Activated naive CD4-positive, alpha-beta T cell treated with anti-CD3 and anti-CD28 coated beads, Interleukin-2, amount 50 U/mL, for 72 hours (primary cell): ENCODE measurements around the gene SEC22C. TPM values are rescaled to one million over a fixed set of nuclear protein-coding genes. Genes with fewer than 3 reads are reported as not detected.

Experiments used
- ATAC-seq, 2 donors: fragments of 150-1000 bp; cut with Tn5 transposase; 2 replicates each; pipeline ENCODE4 v1.10.0; 2021; ENCODE audit warnings: mild to moderate bottlenecking in 2 of 2, moderate library complexity in 2 of 2
- DNase-seq, 2 donors: peaks; one replicate each; pipeline ENCODE4 v3.0.0; 2021 to 2022; ENCODE audit warnings: low spot score in 2 of 2
- H3K27ac Mint-ChIP-seq, 2 donors: one replicate each; pipeline ENCODE4 v1.8.0; 2022; ENCODE audit warnings: mild to moderate bottlenecking in 2 of 2, mixed read lengths in 2 of 2
- H3K36me3 Mint-ChIP-seq, 2 donors: one replicate each; pipeline ENCODE4 v1.8.0; 2022; ENCODE audit warnings: mixed read lengths in 2 of 2
- H3K9me3 Mint-ChIP-seq, 2 donors: one replicate each; pipeline ENCODE4 v1.8.0; 2022; ENCODE audit warnings: mixed read lengths in 2 of 2
- total RNA-seq, 2 donors: library from RNA; stranded (reverse); gene quantifications; one replicate each; pipeline ENCODE4 v1.2.3, GENCODE V29; 2022

Gene SEC22C
- total RNA-seq, 2 donors from 2014 or later = 37.6 to 42.3 TPM

DNA sequence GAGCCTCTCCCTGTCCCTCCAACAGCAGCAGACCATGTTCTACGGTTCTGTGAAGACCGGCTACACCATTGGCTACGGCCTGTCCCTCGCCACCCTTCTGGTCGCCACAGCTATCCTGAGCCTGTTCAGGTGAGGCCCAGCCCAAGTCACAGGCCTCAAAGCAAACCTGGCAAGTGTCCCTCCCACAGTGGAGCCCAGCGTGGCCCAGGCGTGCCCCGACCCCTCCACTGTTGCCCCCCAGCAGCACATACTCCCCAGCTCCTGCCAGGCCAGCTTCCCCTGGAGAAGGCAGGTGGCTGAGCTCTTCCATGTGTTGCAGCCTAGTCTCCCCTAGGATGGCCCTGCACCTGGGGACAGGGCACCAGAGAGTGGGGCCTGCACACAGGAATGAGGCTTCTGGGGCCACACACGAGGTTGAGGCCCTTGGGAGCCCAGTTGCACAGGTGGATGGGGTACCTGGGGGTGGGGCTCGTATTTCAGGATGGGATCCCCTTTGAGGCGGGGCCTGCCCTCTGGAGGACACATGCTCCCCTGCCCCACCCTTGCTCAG is 54.3 kb downstream of the SEC22C start:
- Mint-ChIP-seq H3K27ac (peak overlapping the region; percentile 69 to 90), H3K9me3 (peaks cover 0 to 4% of the 10 kb centered on the region in 2 donors), H3K36me3 (peaks cover 0 to 5% of the 10 kb centered on the region in 2 donors)
- ATAC-seq = no peak
- DNase-seq = no peak

DNA sequence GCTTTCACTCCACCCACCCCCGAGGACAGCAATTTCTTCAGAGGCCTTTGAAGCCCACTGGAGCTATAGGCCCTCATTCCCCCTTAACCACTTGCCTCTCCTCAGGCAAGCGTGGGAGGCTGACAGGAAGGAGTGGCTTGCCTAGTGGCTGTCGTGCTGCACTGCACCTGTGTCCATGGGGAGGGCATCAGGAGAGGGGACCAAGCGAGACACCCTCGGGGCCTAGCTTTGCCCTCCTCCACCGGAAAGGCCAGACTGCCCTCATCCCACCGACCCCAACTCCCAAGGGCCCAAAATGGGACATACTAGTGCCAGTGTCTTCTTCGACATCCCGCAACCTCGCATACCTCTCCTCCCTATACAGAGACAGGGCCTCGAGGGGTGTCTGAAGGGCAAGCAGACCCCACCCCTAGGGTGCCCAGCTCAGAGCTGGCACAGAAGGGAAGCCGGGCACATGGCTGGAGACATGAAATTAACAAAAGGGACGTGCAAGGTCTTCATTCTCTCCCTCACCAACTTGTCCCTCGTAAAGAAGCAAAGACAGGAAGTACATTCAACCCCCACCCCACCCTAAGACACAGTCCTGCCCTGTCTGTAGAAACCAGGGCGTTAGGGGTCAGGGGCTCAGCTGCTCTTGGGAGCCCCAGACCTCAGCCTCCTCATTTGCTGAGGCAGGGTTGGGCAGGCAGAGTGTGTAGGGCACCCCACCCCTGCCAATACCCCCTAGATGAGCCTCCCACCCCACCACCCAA is 55.0 kb downstream of the SEC22C start:
- Mint-ChIP-seq H3K27ac (peak overlapping the region; percentile 69 to 90), H3K36me3 (peaks cover 0 to 5% of the 10 kb centered on the region in 2 donors), H3K9me3 (peaks cover 0 to 4% of the 10 kb centered on the region in 2 donors)
- DNase-seq (peak in 1 of 2 donors; percentile 47), ATAC-seq (peak; percentile 78 to 89)

DNA sequence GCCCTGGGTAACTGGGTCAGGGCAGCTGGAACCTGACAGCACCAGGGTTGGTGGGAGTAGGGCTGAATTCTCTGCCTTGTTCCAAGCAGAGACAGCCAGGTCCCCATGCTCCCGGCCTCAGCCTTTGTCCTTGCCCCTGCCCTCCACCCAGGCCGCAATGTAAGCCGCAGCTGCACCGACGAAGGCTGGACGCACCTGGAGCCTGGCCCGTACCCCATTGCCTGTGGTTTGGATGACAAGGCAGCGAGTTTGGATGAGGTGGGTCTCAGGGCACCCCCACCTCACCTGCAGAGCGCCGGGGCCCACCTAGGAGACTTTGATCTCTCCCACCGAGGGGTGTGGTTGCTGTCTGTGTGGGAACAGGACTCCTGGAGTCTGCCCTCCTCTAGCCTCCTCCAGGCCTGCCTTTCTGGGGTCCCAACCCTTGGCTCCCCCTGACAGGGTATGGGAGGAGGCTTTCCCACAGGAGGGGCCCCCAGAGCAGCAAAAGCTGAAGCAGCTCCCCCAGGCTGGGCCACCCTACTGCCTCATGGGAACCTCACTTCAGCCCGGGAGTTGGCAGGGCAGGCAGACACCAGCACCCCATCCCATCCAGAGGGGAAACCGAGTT is 55.9 kb downstream of the SEC22C start:
- Mint-ChIP-seq H3K9me3 (peaks cover 0 to 4% of the 10 kb centered on the region in 2 donors), H3K36me3 (peaks cover 0 to 5% of the 10 kb centered on the region in 2 donors), H3K27ac (peak overlapping the region in 1 of 2 donors; percentile 69)
- no peak for DNase-seq
- no peak for ATAC-seq

DNA sequence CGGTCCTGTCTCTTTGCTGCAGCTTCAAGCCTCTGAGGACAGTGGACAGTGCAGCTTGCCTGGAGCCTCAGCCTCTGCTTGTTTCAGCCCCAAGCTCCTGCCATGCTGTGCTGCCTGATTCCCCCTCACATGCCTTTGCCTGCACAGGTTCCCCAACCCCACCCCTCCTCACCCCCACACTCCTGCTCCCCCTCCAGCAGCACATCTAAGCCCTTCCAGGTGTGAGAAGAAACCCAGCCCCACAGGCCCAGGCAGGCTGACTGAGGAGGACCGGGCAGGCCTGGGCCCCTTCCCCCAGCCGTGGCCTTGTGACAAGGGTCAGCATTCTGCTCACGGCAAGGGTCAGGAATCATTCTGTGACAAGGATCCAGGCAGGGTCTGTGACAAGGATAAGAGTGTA is 56.6 kb downstream of the SEC22C start:
- ATAC-seq = no peak
- peaks cover 0 to 2% of the 10 kb centered on the region in 2 donors for H3K9me3 Mint-ChIP-seq
- no peak for DNase-seq
- H3K27ac Mint-ChIP-seq = no peak overlapping the region
- H3K36me3 Mint-ChIP-seq = peaks cover 0 to 5% of the 10 kb centered on the region in 2 donors

DNA sequence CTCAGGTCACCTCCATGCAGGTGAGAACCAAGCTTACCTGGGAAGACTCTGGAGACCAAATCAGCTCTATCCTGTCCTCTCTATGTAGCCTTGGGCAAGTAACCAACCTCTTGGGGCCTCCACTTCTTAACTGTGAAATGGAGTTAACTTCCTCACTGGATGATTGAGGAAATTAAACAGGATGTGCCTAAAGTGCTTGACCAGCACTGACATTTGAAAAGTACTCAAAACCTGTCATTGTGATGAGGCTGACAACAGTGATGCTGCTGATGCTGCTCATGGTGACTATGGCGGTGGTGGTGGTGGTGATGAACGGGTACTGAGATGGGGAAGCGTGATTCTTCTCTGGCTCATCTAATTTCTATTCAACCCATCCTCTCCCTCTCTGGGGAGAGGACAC is 57.0 kb downstream of the SEC22C start:
- ATAC-seq (peak in 1 of 2 donors; percentile 33), DNase-seq (no peak)
- Mint-ChIP-seq H3K36me3 (peaks cover 0 to 5% of the 10 kb centered on the region in 2 donors), H3K27ac (peak overlapping the region in 1 of 2 donors; percentile 48), H3K9me3 (no peaks in the 10 kb centered on the region)

DNA sequence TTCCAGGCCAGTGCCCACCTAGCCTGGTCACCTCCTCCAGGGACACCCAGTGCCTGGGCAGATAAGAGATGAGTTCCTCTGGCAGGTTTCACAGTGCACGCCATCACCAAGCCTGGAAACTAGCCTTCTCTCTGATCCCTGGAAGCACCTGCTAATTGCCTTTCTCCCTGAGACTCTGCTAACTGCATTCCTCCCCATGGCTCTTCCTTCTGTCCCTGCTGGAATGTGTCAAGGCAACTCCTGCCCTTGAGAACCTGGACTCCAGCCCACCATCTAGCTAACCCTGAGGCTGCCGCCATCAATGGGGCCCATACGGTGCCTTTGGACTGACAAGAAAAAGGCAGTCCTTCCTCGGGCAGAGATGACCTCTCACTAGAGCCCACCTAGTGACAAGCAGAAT is 60.9 kb downstream of the SEC22C start:
- no peak for ATAC-seq

DNA sequence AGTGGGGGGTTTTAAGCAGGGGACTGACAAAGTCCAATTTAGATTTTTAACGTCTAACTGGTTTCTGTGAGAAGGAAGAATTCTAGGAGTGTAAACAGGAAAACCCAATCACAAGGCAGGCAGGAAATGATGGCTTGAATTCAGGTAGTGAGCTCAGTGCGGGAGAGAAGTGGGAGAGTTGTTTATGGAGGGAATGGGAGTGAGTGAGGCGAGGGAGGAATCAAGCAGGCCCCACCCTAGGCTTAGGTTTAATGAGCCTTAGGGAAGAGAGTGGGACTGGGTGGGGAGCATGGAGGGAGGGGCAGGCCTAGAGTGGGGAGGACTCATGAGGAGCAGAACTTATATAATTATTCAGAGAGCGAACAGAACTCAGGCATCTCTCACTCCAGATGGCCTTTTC is 61.4 kb downstream of the SEC22C start:
- Mint-ChIP-seq H3K36me3 (no peaks in the 10 kb centered on the region), H3K27ac (peak overlapping the region in 1 of 2 donors; percentile 70), H3K9me3 (no peaks in the 10 kb centered on the region)
- DNase-seq (no peak), ATAC-seq (no peak)

More for the DNA sequence above, 60.9 kb downstream of the SEC22C start:
- no peak for DNase-seq
- Mint-ChIP-seq H3K9me3 (no peaks in the 10 kb centered on the region), H3K27ac (no peak overlapping the region), H3K36me3 (no peaks in the 10 kb centered on the region)

DNA sequence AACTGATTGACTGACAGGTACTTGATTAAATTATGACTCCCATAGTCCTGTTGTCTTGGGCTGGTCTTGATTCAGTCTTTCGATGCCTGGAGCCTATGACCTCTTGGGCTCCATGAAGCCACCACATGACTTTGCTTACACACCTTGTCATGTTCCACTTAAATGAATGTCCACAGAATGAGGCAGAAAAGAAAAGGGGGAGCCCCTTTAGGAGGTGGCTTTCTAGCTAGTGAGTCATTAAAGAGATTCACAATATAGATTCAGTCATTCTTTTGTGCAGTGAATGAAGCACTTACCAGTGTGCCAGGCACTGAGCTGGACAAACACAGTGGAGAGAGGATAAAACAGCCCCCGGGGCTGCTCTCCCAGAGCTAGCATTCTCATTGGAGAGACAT is 62.2 kb downstream of the SEC22C start:
- H3K36me3 Mint-ChIP-seq = no peaks in the 10 kb centered on the region
- H3K27ac Mint-ChIP-seq = peak overlapping the region; percentile 70 to 87
- DNase-seq (no peak), ATAC-seq (peak; percentile 94 to 97)
- no peaks in the 10 kb centered on the region for H3K9me3 Mint-ChIP-seq

DNA sequence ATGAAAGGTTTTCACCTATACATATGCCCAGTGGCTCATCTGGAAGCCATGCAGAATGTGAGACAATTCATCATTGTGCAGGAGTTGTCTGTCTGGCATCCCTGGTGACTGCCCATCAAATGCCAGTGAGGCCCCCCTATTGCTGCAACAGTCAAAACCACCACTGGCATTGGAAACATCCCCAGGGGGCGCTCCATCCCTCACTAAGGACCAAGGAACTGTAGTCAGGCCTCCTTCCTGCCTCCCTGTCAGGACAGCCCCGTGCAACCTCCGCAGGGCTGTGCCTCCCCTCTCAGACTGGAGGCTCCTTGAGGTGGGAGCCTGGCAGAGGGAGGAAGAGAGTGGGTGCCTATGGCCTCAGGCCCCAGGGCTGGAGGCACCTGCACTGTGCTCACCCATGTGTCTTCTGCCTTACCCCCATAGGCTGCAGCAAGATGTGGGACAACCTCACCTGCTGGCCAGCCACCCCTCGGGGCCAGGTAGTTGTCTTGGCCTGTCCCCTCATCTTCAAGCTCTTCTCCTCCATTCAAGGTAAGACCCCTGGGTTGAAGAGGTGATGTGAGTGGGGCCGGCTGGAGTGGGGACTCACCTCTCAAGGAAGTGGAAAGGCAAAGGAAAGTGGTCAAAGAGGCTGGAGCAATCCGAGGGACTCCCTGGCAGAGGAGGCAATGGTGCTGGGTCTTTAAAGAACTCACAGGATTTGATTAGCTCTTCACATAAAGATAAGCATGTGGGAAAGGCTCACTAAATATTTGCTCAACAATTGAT is 62.8 kb downstream of the SEC22C start:
- H3K27ac Mint-ChIP-seq = peak overlapping the region; percentile 70 to 87
- H3K9me3 Mint-ChIP-seq = no peaks in the 10 kb centered on the region
- H3K36me3 Mint-ChIP-seq = no peaks in the 10 kb centered on the region
- ATAC-seq = no peak
- DNase-seq = no peak

DNA sequence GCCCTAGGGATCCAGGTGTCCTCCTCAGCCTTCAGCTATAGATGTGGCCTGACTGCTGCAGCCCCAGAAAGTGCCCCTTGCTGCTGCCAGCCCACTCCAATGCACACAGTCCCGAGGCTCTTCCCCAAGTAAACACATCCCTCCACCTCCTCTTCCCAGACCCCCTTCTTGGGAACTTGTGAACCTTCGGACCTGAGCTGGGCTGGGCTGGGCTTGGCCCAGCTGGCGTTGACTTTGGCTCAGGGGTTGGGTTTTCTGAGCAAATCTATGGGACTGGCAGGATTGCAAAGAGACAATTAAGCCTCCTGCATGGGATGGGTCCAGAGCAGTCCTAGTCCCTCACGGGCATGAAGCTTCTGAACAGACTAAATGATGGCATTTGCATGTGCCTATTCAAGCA is 64.7 kb downstream of the SEC22C start:
- DNase-seq (no peak), ATAC-seq (no peak)
- H3K27ac Mint-ChIP-seq = no peak overlapping the region
- H3K9me3 Mint-ChIP-seq = no peaks in the 10 kb centered on the region
- no peaks in the 10 kb centered on the region for H3K36me3 Mint-ChIP-seq

DNA sequence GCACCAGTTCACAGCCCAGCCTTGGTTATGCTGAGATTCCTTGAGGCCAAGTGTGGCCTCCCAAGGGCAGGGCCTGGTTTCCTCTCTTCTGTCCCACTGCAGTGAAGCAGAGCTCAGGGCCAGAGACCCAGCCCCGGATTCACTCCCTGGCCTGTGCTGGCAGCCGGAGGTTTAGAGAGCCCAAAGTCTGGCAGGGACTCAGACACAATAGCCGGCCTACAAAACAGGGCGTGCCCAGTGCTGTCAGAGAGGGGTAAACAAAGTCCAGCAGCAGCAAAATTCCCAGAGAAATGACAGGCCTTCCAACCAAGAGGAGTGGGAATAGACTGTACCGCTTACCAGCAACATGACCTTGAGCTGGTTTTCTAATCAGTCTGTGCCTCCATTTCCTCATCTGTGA is 65.3 kb downstream of the SEC22C start:
- H3K27ac Mint-ChIP-seq = peak overlapping the region in 1 of 2 donors; percentile 36
- H3K9me3 Mint-ChIP-seq = no peaks in the 10 kb centered on the region
- ATAC-seq (no peak), DNase-seq (no peak)
- H3K36me3 Mint-ChIP-seq = no peaks in the 10 kb centered on the region

DNA sequence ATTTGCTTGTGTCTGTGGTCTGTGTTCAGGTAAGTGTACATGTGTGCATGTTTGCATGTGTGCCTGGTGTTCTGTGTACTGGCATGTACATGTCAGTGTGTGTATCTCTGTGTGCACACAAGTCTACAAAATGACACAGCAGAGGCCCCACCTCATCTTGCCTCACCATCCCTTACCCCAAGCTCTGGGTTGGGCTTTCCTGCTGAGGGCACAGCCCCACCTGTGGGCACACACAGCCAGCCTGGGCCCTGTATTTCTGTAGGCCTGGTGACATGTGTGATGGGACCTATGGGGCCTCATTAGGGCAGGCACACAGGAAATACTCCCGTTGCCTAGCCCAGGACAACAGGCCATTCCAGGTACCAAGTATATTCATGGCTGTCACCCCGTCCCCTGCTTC is 65.8 kb downstream of the SEC22C start:
- Mint-ChIP-seq H3K36me3 (no peaks in the 10 kb centered on the region), H3K27ac (peak overlapping the region in 1 of 2 donors; percentile 36), H3K9me3 (no peaks in the 10 kb centered on the region)
- ATAC-seq (no peak), DNase-seq (no peak)

DNA sequence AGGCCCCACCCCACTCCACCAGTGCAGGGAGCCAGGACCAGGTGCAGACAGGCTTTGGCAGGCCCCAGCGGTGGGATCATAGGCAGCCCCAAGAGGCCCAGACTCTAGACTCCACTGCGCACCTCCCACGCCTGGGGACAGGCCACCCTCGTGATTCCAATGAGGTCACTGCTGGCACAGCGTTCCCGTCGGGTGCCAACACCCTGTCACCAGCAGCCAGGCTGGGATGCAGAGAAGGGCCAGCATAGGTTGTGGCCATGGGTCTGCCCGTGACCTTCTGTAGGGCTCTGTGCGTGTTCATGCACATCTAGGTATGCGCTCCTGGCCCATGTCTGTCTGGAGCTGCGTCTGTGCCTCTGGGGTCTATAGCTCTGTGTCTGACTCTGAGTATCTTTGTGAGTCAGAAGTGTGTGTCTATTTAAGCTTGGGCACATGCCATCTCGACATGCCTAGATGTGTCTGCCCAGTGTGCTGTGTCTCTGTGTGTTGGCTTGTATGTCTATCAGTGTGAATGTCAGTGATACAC is 66.3 kb downstream of the SEC22C start:
- no peak for ATAC-seq

DNA sequence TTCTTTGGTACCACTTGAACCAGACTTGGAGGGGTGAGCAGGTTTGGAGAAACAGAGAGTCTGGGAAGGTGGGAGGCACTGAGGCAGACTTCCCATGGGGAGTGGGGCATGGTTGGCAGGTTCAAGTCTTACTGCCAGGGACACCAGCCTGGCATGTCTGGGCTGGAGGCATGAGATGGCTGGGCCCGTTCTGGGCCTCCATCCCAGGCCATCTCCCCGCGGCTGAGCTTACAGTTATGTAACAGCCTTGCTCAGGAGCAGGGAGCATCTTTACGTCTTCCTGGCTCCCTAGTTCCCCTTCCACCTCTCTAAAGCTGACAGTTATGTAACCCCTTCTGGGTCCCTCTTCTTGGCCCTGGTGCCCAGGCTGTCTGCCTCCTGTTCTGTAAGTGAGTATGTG is 66.9 kb downstream of the SEC22C start:
- ATAC-seq (no peak), DNase-seq (no peak)
- Mint-ChIP-seq H3K9me3 (no peaks in the 10 kb centered on the region), H3K27ac (peak overlapping the region in 1 of 2 donors; percentile 69), H3K36me3 (no peaks in the 10 kb centered on the region)

More for the DNA sequence above, 66.3 kb downstream of the SEC22C start:
- H3K9me3 Mint-ChIP-seq = no peaks in the 10 kb centered on the region
- DNase-seq = no peak
- peak overlapping the region in 1 of 2 donors; percentile 36 for H3K27ac Mint-ChIP-seq
- no peaks in the 10 kb centered on the region for H3K36me3 Mint-ChIP-seq

DNA sequence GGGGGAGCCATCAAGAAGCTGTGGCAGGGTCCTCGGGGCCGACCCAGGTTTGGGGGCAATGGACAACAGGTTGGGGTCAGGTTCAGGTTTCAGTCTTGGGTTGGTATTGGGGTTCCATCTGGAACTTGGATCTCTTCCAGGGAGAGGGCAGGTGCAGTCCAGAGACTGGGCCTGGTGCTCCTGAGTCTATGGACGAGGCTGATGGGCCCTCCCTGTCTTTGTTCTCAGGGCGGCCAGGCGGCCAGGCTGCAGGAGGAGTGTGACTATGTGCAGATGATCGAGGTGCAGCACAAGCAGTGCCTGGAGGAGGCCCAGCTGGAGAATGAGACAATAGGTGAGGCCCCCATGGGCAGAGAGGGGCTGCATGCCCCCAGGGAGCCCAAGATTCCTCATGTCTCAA is 68.2 kb downstream of the SEC22C start:
- no peak for DNase-seq
- H3K36me3 Mint-ChIP-seq = no peaks in the 10 kb centered on the region

DNA sequence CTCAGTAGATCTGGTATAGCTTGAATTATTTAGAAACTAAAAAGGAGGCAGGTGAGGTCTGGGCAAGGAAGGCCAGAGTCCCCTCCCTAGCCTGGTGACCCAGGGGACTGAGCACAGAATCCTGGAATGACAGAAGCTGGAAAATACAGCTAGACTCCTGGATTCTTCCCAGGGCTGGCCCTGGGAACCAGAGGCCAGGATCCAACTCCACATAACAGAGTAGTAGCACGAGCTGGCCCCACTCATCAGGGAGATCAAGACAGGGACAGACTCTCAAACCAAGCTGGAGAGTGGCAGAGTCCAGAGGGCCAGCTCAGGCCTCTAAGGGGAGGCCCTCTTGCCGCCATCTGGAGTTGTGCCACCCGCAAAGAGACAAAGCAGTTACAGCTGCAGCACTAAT is 68.6 kb downstream of the SEC22C start:
- Mint-ChIP-seq H3K9me3 (no peaks in the 10 kb centered on the region), H3K27ac (peak overlapping the region in 1 of 2 donors; percentile 39), H3K36me3 (no peaks in the 10 kb centered on the region)
- ATAC-seq = no peak
- DNase-seq = no peak

More for the DNA sequence above, 68.2 kb downstream of the SEC22C start:
- no peak for ATAC-seq
- H3K27ac Mint-ChIP-seq = no peak overlapping the region
- H3K9me3 Mint-ChIP-seq = no peaks in the 10 kb centered on the region

DNA sequence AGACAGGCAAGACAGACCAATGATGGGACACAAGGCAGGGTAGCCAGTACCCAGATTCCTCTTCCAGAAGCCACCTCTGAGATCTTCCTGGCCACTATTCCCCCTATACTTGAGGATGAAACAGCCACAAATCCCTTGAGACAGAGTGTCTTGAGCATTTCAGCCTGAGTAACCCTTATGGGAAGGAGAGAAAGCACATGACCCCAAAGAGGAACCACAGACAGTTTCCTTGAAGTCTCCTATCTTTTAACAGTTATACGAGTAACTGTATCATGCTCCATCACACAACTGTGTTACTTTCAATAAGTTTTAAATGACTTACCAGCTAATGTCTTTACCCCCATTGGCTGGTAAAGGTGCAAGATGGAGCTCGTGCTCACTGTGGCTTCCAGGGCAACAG is 70.0 kb downstream of the SEC22C start:
- no peak for DNase-seq
- H3K27ac Mint-ChIP-seq = no peak overlapping the region

More for the DNA sequence above, 70.0 kb downstream of the SEC22C start:
- no peak for ATAC-seq
- Mint-ChIP-seq H3K9me3 (no peaks in the 10 kb centered on the region), H3K36me3 (no peaks in the 10 kb centered on the region)
